ENCODE data around the gene CAB39L. TPM values are rescaled to one million over a fixed set of nuclear protein-coding genes. Genes with fewer than 3 reads are reported as not detected.

Gene CAB39L
- 6.9 and 9.4 TPM in 2 replicates for total RNA-seq
- 6.7 TPM for polyA plus RNA-seq (2012)

GRCh38 chr13:49443704-49444523 lies at the start of gene CAB39L, which contains the start of gene SETDB2:
TSS of gene CAB39L (minus strand) at chr13:49444064. CDS start at chr13:49382910, 61,154 bp downstream.
TSS of gene SETDB2 (plus strand) at chr13:49444274. CDS start at chr13:49451894, 7,620 bp downstream.
- DNase-seq (ENCODE audit: low read depth) = peak; percentile 99

GRCh38 chr13:49488563-49488962 lies 44.7 kb upstream of the CAB39L start:
- DNase-seq (ENCODE audit: low read depth) = no peak

GRCh38 chr13:49481788-49482187 lies 37.9 kb upstream of the CAB39L start:
- DNase-seq (ENCODE audit: low read depth) = no peak

- DNase-seq (ENCODE audit: low read depth) = no peak
Measured at GRCh38 chr13:49476529-49476928, 32.7 kb upstream of the CAB39L start.

GRCh38 chr13:49472186-49472585 lies 28.3 kb upstream of the CAB39L start:
- no peak for DNase-seq (ENCODE audit: low read depth)

GRCh38 chr13:49466292-49466838 lies 22.5 kb upstream of the CAB39L start:
- DNase-seq (ENCODE audit: low read depth) = no peak

- DNase-seq (ENCODE audit: low read depth) = no peak
Measured at GRCh38 chr13:49464621-49465325, 20.9 kb upstream of the CAB39L start.

GRCh38 chr13:49464085-49464484 lies 20.2 kb upstream of the CAB39L start:
- no peak for DNase-seq (ENCODE audit: low read depth)

GRCh38 chr13:49459580-49459979 lies 15.7 kb upstream of the CAB39L start:
- DNase-seq (ENCODE audit: low read depth) = no peak

GRCh38 chr13:49457221-49457620 lies 13.4 kb upstream of the CAB39L start:
- no peak for DNase-seq (ENCODE audit: low read depth)

- DNase-seq (ENCODE audit: low read depth) = no peak
Measured at GRCh38 chr13:49456156-49456555, 12.3 kb upstream of the CAB39L start.

- no peak for DNase-seq (ENCODE audit: low read depth)
Measured at GRCh38 chr13:49455007-49455398, 11.1 kb upstream of the CAB39L start.

GRCh38 chr13:49454388-49455006 lies 10.6 kb upstream of the CAB39L start:
- DNase-seq (ENCODE audit: low read depth) = no peak

GRCh38 chr13:49453465-49453864 lies 9.6 kb upstream of the CAB39L start:
- no peak for DNase-seq (ENCODE audit: low read depth)

GRCh38 chr13:49452725-49453457 lies 9.0 kb upstream of the CAB39L start:
- no peak for DNase-seq (ENCODE audit: low read depth)

- DNase-seq (ENCODE audit: low read depth) = no peak
Measured at GRCh38 chr13:49450105-49450819, 6.4 kb upstream of the CAB39L start.

GRCh38 chr13:49448753-49449152 lies 4.9 kb upstream of the CAB39L start:
- DNase-seq (ENCODE audit: low read depth) = no peak

GRCh38 chr13:49446473-49446872 lies 2.6 kb upstream of the CAB39L start:
- no peak for DNase-seq (ENCODE audit: low read depth)

- peak; percentile 58 for DNase-seq (ENCODE audit: low read depth)
Measured at GRCh38 chr13:49444524-49445395, 896 bp upstream of the CAB39L start.

Measured in myocyte (in vitro differentiated cells).